Fibroblast of upper back skin (primary cell): ENCODE data around the gene XPC.

Experiments
- DNase-seq: peaks from one replicate; pipeline ENCODE4 v3.0.0-alpha.2; 2013

XPC gene

DNA sequence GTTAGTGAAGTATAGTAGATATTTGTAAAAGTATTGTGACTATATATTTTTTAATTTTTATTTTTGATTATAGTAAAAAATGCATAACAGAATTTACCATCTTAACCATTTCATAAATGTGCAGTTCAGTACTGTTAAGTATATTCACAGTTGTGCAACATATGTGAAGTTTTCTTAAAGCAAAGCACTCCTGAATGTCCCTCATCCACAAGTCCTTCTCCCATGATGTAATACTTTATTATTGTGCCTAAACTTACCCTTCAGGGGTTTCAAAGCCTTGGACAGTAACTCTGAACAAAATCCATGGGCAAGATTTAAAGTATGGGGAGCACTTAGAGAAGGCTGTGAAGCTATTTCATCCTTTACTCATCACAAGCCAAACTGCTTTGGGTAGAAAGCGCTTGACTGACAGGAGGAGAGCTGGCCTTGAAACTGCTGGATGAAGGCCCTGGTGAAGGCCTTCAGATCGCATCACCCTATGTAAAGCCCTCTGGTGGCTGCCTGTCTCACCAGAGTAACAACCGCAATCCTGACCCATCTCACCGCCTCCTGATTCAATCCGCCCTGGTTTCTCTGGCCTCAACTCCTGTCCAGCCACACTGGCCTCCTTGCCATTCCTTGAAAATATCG, 28.3 kb upstream of the XPC start:
- DNase-seq, result no peak

DNA sequence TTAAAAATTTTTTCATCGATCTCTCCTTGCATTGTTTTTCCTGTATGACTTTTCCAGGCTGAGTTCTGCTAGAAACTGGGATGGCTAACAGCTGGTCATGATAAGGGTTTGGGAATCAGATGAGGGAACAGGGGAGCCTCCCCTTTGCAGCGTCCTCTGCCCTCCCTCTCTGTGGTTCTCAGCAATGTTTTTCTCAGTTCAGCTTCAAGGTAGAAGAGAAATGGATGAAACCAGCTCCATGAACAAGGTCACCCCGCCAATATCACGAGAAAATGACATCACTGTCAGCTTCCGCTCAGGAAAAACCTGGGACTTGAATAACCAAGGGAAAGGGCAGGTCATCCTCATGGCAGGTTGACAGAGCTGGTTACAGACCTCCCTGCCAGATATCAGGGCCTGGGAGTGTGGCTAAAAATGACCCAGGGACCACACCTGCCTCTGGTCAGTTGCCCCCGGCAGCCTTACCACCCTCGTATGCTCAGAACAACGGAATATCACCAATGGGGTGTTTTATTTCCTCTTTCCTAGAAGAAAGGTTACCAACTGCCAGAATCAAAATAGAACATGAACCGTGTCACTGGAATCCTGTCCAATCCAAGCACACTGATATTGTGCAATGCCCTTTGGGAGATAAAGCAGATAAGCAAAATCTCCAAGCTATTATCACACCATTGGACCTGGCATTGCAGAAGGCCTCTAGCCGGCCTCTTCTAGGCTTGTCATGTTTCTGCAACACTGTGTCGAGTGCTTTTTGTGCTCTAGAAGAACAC, 26.3 kb upstream of the XPC start:
- DNase-seq, result peak; percentile 53

DNA sequence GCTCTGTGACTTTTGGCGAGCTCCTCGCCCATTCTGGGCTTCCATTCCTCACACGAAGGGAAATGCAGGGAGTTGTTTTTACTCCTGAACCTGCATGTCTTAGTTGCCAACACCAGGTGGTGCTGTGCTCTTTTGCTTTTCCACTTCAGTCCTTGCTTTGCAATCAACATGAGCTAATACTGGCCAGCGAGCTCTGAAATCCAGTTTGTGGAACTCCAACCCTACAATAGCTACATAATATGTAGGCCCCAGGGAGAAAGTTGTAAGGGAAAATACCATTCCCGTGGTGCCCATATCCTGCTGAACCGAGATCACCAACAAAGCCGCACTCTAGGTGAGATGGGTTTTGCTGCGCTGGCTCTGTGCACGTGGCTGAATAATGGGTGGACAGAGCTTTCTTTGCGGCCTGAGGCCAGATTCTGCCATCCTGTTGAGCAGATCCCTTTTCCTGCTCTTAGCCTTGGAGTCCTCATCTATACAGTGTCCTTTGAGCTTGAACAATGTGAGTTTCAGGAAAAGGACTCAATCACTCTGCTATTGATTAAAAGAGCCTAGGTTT, 25.2 kb upstream of the XPC start:
- DNase-seq, result peak; percentile 85

DNA sequence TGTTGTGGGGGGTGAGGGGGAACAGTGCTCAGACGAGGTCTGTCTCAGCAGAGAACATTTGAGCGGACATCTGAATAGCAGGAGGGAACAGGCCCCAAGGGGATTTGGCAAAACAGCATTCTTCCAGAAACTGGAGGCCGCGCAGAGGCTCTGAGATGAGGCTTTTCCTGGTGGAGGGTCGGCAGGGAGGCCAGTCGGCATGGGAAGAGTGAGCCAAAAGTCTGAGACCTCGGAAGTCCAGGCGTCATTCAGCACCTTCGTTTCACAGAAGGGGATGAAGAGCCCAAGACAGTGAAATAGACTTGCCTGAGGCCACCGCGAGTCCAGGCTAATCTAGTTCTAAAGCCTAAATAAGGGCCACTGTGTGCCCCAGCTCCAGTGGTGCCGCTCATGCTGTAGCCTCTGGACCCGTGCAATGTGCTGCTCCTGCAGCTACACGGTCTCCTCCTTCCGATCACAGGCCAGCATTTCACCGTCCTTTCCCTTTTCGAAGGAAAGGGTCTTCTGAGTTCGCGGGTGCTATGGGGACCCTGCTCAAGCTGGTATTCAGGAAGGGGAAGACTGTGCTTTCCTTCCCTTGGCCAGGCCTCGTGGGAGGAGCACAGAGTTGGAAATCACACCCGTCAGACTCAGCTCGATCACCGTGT, 24.6 kb upstream of the XPC start:
- no peak for DNase-seq

DNA sequence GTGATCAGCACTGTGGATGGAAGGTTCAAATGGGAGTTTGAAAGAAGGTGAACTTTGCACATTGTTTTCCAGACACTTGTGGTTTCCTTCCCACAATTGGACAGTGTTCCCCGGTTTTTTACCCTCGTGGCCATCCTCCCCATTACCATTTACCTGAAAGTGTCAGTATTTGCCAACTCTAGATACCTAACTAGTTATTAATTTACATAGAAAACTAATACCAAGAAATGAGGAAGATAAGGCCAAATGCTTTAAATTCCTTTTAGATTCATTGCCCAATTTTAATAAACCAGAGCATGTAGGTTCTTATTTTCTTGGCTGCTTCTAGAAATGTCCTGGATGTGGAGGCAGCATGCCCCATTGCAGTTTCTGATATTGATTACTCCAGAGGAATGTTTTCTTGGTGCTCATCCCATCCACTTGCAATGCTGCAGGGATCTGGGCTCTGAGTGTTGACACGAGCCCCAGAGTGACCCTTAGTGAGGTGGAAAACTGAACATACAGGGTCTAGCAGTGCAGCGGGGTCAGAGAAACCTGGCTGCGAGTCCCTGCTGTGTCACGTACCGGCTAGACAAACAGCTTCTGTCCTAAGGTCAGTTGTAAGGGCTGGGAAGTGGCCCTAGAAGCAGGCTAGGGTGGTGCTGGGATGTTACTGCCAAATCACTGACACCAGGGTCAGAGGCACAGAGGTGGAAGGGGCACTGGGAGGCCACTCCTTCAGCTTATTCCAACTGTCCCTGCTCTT, 23.7 kb upstream of the XPC start:
- DNase-seq, result peak; percentile 52

DNA sequence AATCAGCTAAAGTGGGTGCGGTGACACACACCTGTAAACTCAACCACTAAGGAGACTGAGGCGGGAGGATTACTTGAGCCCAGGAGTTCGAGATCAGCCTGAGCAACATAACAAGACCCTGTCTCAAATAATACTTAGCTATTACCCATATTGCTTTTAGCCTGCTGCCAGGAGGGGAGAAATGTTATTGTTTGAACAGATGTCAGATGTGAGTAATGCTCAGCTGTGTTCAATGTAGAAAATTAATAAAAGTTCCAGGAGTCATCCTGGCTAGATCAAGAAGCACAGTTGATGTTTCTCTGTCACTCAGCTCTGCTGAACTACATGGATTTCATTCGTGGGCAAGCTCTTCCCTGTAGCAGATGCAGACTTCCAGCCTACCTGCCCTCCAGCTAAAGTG, 22.4 kb upstream of the XPC start:
- DNase-seq, result peak; percentile 34

DNA sequence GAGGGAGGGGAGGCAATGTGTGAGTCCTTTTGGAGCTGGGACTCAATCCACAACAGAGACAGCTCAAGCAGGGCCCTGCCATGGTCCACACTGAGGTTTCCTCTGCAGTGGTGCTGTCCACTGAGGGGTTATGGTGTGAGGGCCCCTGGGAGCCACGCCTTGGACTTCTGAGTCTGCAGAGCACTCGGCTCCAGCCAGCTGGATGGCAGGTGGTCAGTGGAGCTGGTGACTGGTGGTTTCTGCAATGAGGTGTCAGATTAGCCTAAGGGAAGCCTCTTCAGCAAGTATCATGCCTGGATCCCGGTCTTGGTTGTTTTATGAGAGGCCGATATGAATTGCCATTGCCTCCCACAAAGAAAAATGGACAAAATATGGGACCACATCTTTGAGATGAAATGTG, 21.9 kb upstream of the XPC start:
- no peak for DNase-seq

DNA sequence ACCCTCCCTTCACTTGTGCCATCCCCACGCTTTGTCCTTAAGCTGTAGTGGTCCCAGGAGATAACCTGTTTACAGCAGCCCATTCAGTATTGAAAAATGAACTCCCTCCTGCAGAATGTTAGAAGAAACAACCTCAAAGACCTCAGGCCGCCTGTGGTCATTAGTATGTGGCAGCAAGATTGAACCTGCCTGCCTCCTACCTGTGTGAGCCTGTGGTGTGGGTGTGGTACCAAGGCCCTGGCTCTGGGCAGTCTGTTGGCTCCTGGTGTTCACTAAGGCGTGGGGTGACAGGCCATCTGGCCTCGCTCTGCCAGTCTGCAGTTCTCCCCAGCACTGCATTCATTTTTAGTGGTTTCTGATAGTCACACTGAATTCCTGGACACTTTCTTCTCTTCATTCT, 21.2 kb upstream of the XPC start:
- no peak for DNase-seq

DNA sequence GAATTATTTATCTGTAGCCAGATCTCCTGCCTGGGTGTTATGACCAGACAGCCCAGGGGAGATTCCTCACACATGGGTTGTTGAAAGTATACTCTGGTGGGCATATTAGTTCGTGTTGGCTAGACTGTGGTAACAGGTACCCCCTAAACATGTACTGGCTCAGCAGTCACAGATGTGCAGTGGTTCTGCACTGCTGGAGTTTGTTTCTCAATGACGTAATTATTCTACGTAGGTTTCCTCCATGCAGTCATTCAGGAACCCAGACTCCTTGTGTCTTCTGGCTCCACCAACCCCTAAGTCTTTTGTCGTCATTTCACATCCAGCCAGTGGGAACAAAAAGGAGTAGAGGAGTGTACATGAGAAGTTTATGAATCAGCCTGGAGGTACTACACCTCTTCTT, 16.5 kb upstream of the XPC start:
- DNase-seq, result no peak

DNA sequence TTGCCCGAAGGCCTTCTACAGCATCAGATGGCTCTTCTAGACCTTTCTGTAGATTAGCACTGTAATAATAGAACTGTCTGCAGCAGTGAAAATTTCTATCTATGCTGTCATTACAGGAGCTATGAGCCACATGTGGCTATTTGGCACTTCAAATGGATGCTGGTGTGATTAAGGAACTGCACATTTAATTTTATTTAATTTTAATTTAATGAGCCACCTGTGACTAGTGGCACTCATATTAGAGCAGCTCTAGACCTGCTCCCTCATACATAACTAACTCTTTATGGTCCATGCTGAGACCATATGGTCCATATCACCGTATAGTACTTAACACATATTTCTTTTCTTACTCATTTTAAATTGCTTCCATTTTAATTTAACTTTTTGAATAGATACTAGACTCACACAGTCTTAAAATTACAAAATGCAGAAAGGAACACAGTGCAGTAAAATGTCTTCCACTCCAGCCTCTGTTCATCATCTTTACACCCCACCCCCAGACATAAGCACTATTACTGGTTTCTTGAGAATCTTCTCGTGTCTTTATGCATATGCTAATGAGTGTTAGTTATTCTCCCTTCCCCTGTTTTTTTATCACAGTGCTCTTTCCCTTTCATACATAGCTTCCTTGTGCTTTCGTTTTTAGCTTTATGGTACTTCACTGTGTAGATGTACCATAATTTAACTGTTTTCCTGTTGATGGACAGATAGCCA, 9.8 kb upstream of the XPC start:
- DNase-seq, result no peak

DNA sequence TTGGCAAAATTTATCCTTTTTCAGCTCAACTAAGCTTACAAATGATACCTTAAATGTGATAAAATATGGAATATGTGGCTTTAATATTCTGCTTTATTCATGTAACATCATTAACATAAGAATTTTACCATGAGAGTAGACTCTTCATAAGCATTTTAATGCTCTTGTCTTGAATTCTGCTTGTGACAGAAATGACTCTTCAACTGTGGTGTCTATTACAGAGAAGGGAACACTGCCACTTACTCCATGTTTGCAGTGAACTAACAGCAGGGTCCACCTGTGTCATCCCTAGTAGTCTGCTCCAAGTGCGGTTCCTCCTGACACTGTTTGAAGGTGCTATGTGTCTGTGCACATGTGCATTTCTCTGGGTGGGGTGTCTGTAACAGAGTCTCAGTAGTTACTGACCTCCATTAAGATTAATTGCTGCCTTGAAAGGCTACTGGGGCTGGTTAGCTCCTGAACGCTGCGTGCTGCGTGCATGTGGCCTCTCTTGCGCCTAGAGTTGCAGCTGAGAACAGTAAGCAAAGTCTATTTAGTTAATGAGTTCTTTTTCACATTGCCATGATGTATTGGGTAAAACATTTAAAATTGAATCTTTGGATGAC, 8.6 kb upstream of the XPC start:
- DNase-seq, result no peak

DNA sequence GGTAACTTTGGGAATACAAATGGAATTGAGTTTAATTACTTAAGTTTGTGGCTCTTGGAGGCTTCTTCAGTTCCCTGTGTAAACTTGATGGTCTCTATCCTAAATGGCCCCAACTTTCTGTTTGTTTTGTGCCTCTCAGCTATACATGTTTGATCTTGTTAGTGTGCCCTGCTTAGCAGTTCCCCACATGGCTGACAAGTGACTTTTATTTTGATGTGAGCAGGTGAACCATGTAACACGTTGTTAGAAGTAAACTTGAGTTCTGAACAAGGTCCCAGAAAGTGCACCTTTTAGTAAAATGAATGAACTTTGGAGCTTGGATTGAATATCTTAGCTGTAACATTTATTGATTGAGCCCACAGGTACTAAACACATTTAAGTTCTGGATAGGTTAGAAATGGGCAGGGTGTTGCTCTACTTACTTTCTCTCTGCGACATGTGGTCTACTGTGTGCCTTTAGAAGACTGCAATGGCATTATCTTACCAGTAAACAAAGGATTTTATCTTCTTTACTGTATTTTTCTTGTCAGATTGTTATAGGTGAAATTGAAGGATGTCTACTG, 4.7 kb upstream of the XPC start:
- DNase-seq, result no peak

DNA sequence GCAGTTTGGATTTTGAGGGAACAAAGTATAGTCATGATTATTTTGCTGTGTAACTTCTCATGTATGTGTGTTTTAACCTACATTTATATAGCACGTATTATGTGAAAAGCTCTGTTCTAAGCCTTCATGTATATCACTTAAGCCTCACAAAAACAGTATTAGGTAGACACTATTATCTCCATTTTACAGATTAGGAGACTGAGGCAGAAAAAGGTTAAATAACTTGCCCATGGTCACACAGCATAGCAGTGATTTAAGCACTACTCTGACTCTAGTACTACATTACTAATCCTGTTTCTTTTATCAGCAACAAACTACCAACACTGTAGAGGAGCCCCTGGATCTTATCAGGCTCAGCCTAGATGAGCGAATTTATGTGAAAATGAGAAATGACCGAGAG, 2.9 kb upstream of the XPC start:
- no peak for DNase-seq

DNA sequence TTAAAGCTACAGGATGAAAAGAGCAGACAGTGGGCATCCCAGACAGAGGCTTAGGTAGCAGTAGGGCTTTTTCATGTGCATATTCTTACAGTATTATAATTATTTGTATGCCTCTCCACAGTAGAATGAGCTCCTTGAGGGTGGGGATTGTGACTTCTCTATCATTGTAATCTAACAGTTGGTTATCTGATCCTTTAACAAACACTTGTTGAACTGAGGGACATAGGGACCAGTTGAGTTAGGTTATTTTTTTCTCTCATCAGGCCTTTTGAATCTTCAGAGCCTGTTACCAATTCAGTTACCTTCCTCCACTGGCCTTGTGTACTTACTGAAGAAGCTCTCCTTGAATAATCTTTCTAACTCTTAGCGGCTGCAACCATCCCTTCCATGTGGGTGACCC, 1.4 kb upstream of the XPC start:
- DNase-seq, result no peak

DNA sequence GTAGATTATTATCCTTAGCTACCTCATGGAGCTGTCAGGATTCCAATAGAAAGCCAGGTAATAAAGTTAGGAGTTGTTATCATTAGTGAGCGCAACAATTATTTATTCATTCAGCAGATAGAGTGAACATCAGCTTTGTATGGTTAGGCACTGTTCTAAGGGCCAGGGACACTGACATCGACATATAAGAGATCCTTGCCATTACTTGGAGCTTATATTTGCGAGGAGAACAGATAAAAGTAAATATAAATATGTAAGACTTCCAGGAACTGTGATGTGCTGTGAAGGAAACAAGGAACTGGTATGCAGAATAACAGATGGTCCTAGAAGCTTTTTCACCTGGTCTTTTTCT, 689 bp upstream of the XPC start:
- no peak for DNase-seq

DNA sequence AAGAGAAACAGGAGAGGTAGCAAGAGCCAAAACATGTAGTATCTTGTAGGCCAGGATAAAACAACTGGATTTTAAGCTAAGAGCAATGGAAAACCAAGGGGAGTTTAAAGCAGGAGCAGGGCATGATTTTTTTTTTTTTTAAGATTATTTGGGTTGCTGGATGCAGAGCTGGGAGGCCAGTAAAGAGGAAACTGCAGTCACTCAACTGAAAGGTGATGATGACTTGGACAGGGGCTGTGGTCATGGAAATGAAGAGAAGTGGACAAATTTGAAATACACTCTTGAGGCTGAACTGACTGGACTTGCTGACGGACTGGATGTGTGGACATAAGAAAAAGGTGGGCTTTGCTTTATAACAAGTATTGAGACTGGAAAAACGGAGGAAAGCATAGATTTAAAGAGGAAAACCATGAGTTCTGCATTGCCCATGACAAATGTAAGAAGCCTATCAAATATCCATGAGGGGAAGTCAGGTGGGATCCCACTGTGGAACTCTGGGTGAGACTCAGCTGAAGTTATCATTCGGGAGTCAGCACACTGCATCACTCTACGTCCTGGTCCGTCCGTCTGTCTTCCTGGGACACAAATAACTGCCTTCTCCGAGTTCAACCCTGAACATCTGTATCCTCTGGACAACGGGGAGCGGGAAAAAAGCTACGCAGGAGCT, 688 bp downstream of the XPC start:
- DNase-seq, result no peak

DNA sequence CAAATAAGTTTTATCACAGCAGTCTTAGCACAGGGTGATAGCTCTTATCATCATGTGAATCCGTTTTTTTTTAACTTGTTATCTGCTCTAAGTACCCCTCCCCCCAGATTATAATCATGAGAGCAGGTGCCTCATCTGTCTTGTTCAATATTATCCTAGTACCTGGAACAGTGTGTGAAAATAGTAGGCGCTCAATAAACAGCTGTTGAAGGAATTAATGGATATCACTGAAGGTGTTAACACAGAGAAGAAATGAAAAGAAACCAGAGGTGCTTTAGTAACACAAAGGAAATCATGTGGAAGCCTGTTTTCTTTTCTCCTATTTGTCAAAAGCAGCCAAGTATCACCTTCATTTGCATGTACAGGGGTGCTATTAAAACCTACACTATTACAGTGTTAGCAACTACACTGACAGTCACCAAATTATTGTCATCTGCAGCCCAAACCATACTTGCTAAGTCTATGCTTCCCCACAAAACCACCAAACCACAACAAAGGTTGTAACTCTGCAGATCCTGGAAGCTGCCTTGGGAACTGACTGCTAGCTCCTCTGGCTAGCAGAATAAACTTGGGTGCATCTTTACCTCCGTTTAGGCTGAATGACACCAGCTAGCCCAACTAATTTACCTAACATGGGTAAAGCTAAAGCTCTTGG, 2.9 kb downstream of the XPC start:
- DNase-seq, result peak; percentile 69

DNA sequence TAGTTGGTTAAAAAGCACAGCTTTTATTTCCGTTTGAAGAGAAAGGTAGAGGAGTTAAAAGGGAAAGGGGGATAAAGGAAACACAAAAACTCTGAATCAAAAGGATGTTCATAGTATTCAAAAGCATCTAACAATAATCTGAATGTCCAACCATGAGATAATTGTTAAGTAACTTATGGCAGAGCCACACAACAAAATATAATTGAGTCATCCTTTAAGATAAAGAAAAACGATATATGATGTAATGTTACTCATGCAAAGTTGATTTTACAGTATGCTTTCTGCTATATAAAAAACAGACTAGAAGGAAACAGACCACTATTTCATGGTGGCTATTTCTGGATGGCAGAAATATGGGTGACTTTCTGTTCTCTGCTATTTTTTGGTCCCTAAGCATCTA, 3.9 kb downstream of the XPC start:
- DNase-seq, result no peak

DNA sequence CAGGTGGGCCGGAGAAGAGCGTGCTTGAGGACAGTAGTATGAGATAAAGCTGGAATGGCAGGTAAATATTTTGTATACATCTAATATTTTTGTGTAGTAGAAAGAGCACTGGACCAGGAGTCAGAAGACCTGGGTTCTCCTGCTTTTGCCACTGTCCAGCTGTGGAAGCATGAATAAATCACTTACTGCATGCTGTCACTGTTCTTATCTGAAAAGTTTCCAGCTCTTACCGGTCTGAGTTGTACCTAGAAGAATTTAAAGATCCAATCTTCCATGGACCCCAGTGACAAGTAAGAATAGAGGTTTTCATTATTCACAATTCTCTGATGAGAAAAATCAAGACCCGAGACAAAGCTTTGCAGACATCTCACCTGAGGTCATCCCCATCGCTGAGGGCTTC, 5.9 kb downstream of the XPC start:
- no peak for DNase-seq

DNA sequence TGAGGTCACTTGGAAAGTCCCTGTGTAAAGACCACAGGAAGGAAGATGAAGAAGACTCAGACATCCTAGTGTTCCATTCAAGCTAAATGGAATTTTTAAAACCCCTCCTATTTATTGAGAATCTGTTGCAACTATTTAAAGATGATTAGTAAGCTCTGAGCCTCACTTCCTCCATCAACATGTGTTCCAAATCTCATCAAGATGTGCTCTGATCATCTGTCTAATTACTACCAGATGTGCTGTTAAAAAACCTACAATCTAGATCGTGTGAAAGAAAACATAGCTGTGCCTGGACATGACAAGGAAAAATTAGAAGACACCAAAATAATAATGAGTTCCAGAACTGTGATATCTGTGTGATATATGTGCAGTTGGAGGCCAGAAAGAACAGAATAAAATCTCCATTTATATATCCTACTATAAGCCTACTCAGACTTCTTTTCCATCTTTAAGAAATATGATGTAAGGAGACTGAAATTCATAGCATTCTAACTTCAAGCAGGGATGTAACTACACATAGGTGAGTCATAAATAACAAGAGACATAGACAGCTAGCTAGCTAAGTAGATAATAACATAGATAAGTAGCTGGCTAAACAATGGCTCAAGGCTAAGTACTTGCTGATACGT, 7.8 kb downstream of the XPC start:
- peak; percentile 91 for DNase-seq
